ENCODE results near the gene MEX3D.

DNA sequence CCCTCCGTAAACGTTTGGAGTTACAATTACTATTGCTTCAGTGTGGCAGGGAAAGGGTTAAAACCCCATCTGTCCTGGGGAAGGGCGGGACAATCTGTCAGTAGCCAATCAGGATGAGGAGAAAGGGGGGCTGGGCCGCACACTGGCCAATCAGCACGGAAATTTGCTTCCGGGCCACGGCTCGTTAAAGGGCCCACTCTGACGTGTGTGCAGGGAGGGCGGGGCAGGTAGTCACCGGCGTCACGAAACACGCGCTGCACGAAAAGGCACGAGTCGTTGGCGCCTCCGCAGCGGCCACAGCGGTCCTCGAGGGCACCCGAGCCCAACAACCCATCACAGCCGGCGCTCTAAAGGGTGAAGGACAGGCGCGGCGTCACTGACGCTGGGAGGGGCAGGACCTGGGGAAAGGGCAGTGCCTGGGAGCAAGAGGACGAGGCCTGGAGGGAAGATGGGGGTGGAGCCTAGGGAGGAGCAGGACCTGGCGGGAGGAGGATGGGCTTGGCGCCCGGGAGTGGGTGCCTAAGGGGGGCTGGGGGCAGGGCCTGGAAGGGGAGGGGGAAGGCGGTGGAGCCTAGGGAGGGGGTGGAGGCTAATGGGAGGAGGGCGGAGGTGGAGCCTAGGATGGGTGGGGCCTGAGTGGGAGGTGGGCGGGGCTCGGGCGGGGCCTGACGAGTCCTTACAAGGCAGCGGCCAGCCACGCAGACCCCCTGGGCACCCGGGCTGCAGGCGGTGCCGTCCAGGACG, 60.2 kb downstream of the MEX3D start:
- TF ChIP-seq, protein P1, sequence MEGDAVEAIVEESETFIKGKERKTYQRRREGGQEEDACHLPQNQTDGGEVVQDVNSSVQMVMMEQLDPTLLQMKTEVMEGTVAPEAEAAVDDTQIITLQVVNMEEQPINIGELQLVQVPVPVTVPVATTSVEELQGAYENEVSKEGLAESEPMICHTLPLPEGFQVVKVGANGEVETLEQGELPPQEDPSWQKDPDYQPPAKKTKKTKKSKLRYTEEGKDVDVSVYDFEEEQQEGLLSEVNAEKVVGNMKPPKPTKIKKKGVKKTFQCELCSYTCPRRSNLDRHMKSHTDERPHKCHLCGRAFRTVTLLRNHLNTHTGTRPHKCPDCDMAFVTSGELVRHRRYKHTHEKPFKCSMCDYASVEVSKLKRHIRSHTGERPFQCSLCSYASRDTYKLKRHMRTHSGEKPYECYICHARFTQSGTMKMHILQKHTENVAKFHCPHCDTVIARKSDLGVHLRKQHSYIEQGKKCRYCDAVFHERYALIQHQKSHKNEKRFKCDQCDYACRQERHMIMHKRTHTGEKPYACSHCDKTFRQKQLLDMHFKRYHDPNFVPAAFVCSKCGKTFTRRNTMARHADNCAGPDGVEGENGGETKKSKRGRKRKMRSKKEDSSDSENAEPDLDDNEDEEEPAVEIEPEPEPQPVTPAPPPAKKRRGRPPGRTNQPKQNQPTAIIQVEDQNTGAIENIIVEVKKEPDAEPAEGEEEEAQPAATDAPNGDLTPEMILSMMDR (IDR thresholded peaks at IDR 0.05): peak in 1 of 3 experiments; percentile 17
- no peak for TF ChIP-seq EP300 (IDR thresholded peaks at IDR 0.05)
- no peak for TF ChIP-seq POLR2A (IDR thresholded peaks at IDR 0.05; ENCODE audit: low read depth)

Measured in esophagus muscularis mucosa (tissue), 4 donors.